Choroid plexus epithelial cell (primary cell): ENCODE measurements around the gene STEAP2.

Experiments used
- DNase-seq: peaks from one replicate; pipeline ENCODE4 v3.0.0-alpha.2; 2010; ENCODE audit warnings: low read depth
- H3K4me3 ChIP-seq: 2 replicates; pipeline ENCODE4 v1.5.1; 2011; ENCODE audit warnings: low read depth, mild to moderate bottlenecking, control low read depth, low read length, moderate library complexity
- TF ChIP-seq, protein P1 (sequence below): conservative IDR thresholded peaks from 2 replicates; pipeline ENCODE4 v1.5.1; 2011; ENCODE audit warnings: low read depth, mild to moderate bottlenecking, control low read depth, inconsistent platforms, low read length, moderate library complexity

STEAP2 gene

DNA sequence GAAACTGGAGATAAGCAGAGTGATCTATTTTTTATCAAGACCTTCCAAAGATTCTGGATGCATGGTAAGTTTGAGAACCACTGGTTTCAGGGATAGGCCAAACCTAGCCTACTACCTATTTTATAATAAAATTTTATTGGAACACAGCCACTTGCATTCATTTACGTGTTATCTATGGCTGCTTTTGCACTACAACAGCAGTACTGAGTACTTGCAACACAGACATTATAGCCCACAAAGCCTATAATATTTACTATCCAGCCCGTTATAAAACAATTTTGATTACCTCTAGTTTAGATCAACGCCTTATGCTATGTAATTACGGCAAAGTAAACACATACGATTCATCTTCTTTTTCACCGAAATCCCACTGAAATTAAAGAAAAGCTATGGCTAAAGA is 38.9 kb upstream of the STEAP2 start:
- DNase-seq, result no peak
- TF ChIP-seq, protein P1, sequence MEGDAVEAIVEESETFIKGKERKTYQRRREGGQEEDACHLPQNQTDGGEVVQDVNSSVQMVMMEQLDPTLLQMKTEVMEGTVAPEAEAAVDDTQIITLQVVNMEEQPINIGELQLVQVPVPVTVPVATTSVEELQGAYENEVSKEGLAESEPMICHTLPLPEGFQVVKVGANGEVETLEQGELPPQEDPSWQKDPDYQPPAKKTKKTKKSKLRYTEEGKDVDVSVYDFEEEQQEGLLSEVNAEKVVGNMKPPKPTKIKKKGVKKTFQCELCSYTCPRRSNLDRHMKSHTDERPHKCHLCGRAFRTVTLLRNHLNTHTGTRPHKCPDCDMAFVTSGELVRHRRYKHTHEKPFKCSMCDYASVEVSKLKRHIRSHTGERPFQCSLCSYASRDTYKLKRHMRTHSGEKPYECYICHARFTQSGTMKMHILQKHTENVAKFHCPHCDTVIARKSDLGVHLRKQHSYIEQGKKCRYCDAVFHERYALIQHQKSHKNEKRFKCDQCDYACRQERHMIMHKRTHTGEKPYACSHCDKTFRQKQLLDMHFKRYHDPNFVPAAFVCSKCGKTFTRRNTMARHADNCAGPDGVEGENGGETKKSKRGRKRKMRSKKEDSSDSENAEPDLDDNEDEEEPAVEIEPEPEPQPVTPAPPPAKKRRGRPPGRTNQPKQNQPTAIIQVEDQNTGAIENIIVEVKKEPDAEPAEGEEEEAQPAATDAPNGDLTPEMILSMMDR, result no peak

DNA sequence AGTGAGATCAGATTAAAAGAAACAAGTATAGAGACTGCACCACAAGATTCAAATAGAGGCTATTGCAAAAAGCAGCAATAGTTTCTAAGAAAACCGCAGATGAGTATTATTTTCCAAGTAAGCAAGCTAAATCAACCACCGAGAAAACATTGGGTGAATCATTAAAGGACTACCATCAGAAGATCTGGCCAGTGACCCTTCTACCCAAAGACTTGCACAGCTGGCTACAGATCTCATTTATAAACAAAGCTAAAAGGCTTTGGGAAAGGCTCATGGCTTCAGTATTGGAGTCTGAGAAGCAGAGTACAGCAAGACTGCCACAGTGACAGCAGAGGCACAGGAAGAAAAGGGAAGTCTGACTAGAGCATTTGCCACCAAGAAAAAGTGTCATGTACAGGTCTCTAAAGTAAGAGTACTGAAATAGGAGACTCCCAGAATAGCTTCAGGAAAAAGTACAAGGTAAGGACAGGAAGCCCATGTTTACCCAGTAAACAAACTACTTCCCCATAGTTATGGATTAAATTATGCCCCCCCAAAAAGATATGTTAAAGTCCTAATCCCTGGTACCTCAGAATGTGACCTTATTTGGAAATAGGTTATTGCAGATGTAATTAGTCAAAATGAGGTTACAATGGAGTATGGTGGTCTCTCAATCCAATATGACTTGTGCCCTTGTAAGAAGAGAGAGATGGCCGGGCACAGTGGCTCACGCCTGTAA is 38.3 kb upstream of the STEAP2 start:
- DNase-seq, result peak; percentile 78
- TF ChIP-seq, protein P1, result no peak
- no peak overlapping the region for H3K4me3 ChIP-seq

More for the DNA sequence above, 38.9 kb upstream of the STEAP2 start:
- no peak overlapping the region for H3K4me3 ChIP-seq

DNA sequence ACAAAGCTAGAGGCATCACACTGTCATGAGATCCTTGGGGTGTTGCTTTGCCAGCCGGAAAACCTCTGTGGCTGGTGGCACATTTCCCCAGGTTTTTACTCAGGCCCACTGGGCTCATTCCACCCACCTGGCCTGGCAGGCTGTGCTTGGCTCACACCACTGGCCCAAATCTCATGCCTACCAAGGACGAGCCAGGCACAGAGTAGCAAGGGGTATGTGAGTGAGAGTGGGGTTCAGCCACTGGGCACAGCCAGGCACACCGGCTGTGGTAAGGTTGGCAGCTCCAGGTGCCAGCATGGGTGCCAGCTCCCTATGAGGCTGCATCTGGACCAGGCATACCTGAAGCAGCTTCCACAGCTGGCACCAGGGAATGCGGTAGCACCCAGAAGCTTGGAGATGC is 35.9 kb upstream of the STEAP2 start:
- H3K4me3 ChIP-seq, result no peak overlapping the region
- TF ChIP-seq, protein P1, result no peak
- no peak for DNase-seq

DNA sequence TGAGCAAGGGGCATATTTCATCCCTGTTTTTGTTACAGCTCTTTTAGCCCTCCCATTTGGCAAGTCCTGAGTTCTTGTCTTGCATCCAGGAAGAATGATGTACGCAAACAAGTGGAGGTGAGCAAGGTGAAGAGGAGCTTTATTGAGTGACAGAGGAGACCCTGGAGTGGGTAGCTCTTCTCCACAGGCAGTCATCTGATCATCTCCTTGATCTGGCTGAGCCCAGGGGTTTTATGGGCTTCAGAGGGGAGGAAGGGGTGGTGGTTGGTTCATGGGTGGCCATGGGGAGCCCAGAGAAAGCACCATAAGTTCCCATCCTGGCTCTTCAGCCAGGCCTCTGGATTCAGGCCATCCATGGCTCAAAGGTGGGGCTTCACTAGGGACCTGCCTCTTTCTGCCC is 35.3 kb upstream of the STEAP2 start:
- TF ChIP-seq, protein P1, result no peak
- no peak for DNase-seq
- H3K4me3 ChIP-seq, result no peak overlapping the region

DNA sequence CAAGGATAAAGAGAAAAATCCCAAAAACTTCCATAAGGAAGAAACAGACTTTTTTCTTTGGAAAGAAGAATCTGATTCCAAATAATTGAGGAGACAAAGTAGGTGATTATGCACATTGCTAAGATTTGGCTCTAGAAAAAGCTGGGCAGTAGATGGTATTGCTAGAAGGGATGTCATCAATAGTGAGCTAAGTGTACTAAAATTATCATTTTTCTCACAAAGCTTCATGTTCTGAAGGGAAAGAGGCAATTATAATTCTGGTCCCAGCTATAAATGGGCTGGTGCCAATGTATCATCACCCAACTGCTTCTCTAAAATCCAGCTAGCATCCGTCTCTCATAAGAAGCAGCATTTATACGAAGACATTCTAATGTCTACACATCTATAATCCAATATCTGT is 33.4 kb upstream of the STEAP2 start:
- DNase-seq, result no peak
- H3K4me3 ChIP-seq, result no peak overlapping the region
- TF ChIP-seq, protein P1, result no peak

DNA sequence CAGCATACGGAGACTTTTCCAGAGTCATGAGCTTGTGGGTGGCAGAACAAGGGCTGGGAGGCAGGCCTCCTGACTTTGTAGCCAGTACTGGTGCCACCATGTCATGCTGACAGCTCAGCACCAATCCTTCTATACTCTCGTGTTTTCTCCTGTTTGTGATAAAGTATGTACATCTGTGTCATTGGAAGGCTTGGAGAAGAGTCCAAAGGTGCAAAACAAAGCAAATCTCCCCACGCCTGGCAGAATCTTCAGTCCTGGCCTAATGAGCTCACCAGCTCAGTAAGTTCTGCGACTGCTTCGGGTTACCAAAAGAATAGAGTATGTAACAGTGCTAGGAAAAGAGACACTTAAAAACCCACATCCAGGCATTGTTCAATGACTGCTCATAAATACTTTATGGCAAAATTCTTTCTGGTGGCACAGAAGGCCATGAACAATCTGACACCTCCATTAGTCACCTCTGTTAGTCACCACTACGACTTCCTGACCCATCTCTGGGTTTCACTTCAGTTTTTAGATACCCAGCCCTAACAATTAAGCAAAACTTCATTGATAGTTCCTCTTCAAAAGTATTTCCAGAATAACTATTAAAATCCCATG is 32.8 kb upstream of the STEAP2 start:
- DNase-seq, result peak; percentile 71
- TF ChIP-seq, protein P1, result no peak
- H3K4me3 ChIP-seq, result no peak overlapping the region
